ENCODE measurements around the gene SMARCA4.

DNA sequence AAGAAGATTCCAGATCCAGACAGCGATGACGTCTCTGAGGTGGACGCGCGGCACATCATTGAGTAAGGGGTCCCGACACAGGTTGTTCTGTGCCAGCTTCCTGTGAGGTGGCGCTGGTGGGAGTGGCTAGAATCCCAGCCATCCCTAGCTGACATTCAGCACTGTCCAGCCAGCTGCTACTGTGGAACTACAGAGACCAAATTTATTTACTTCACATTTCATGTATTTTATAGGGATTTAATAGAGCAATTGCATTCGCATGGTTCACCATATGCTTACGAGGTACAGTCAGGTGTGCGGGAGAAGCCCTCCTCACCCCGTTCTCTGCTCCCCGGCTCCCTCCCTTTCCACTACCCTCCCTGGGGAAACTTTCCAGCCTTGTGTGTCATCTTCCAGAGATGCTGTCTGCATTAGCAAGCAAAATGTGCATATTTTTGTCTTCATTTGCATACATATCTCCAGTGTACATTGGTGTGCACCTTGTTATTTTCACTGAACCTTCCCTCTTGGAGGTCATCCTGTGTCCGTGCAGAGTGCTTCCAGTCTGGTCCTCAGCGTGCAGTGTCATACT is 47.2 kb downstream of the SMARCA4 start:
- no peak for TF ChIP-seq POLR2AphosphoS5 (IDR thresholded peaks at IDR 0.05; ENCODE audit: low read depth, low read length)
- no peak for TF ChIP-seq SIN3A (IDR thresholded peaks at IDR 0.05; ENCODE audit: borderline replicate concordance, insufficient read depth, low read depth, low read length)
- TF ChIP-seq, protein P1, sequence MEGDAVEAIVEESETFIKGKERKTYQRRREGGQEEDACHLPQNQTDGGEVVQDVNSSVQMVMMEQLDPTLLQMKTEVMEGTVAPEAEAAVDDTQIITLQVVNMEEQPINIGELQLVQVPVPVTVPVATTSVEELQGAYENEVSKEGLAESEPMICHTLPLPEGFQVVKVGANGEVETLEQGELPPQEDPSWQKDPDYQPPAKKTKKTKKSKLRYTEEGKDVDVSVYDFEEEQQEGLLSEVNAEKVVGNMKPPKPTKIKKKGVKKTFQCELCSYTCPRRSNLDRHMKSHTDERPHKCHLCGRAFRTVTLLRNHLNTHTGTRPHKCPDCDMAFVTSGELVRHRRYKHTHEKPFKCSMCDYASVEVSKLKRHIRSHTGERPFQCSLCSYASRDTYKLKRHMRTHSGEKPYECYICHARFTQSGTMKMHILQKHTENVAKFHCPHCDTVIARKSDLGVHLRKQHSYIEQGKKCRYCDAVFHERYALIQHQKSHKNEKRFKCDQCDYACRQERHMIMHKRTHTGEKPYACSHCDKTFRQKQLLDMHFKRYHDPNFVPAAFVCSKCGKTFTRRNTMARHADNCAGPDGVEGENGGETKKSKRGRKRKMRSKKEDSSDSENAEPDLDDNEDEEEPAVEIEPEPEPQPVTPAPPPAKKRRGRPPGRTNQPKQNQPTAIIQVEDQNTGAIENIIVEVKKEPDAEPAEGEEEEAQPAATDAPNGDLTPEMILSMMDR (IDR thresholded peaks at IDR 0.05) = no peak

Measured in Panc1 (cell line).